Esophagus squamous epithelium (tissue), 4 donors: ENCODE results near the gene FBXO2.

Experiments
- POLR2A ChIP-seq, 4 donors: fragments of 450-650 bp; IDR thresholded peaks; one replicate each; pipeline ENCODE4 v1.6.1; 2017; ENCODE audit warnings: antibody characterized with exemption in 4 of 4, mild to moderate bottlenecking in 4 of 4, moderate library complexity in 3 of 4
- TF ChIP-seq, protein P1 (sequence below), 6 experiments: fragments of 450-650 bp in 4 of 6; fragments of 200-600 bp in 2 of 6; sonication (generic) in 2 of 6; IDR thresholded peaks; one replicate each; pipeline ENCODE4 v1.5.1; 2016 to 2019; ENCODE audit warnings: antibody characterized with exemption in 6 of 6, mild to moderate bottlenecking in 4 of 6, moderate library complexity in 4 of 6

DNA sequence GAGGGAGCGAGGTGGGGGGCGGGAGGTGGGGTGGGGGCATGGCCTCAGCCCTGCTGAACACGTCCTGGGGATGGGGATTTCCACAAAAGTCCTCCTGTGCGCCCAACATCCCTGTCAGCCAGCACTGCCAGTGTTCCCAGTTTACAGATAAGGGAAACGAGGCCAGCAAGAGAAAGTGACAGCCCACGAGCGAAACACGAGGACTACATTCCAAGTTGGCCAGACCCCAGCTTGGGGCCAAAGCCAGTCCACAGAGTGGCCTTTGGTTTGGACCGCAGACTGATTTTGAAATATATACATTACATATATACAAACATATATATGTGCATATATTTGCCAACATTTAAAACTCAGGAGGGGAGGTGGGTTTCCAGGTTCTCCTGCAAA lies 5.0 kb downstream of the FBXO2 start:
- TF ChIP-seq, protein P1, sequence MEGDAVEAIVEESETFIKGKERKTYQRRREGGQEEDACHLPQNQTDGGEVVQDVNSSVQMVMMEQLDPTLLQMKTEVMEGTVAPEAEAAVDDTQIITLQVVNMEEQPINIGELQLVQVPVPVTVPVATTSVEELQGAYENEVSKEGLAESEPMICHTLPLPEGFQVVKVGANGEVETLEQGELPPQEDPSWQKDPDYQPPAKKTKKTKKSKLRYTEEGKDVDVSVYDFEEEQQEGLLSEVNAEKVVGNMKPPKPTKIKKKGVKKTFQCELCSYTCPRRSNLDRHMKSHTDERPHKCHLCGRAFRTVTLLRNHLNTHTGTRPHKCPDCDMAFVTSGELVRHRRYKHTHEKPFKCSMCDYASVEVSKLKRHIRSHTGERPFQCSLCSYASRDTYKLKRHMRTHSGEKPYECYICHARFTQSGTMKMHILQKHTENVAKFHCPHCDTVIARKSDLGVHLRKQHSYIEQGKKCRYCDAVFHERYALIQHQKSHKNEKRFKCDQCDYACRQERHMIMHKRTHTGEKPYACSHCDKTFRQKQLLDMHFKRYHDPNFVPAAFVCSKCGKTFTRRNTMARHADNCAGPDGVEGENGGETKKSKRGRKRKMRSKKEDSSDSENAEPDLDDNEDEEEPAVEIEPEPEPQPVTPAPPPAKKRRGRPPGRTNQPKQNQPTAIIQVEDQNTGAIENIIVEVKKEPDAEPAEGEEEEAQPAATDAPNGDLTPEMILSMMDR (IDR thresholded peaks at IDR 0.05): no peak
- TF ChIP-seq POLR2A (IDR thresholded peaks at IDR 0.05): no peak
